ENCODE measurements around the gene CPEB4.

Gene CPEB4

DNA sequence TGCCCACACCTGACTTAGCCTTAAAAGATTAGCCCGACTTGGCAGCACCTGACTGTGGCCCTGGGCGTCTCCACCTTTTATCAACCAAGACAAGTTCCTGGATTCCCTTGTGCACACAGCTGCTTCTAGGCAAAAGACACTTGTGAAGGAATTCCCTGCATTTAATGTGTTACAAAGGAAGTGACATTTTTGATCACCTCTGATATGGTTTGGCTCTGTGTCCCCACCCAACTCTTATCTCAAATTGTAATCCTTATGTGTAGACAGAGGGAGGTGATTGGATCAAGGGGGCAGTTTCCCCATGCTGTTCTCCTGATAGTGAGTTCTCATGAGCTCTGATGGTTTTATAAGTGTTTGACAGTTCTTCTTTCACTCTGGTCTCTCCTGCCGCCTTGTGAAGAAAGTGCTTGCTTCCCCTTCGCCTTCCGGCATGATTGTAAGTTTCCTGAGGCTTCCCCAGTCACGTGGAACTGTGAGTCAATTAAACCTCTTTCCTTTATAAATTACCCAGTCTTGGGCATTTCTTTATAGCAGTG is 2.6 kb upstream of the CPEB4 start:
- no peak for DNase-seq

DNA sequence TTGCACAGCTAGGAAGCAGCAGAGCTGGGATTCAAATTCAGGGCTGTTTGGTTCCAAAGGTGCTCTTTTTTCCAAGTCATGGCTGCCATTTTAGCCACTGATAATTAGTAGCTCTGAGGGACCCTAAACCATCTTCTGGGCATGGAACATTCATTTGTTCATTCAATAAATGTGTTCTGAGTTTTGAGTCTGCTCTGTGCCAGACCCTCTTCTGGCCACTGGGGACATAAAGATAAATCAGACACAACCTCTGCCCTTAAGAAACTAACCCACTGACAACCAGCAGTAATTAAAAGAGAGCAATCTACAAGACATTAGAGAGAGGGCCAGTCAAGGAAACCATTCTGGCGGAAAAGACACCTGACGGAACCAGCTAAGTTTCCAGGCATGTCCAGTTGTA is 2.0 kb upstream of the CPEB4 start:
- no peak for DNase-seq

DNA sequence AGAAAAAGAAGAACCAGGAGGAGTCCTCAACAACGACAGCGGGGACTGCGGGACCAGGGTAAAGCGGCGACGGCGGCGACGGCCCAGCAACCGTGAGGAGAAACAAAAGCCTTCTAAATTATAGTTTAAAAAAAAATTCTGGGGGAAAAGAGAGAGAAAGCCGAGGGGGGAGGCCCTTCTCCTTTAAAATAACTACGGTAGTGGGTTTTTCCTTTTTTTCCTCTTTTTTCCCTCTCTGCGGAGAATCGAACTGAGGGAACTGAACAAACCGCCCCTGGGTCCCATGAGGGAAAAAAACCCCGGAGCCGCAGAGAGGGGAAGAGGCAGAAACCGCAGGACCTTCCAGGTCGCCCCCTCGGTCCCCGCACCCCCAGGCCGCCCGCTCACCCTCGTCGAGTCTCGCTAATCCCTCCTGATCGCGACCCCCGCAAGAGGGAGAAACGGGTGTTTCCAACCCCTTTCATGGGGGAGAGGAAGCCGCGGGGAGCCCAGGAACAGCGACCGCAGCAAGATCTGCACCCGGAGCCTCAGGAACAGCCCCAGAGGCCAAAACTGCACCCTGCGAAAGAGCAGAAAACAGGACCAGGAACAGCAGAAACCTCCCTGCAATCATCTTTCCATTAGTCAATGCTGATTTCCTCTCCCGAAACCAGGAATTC is 453 bp downstream of the CPEB4 start:
- peak in 1 of 2 experiments; percentile 15 for DNase-seq

DNA sequence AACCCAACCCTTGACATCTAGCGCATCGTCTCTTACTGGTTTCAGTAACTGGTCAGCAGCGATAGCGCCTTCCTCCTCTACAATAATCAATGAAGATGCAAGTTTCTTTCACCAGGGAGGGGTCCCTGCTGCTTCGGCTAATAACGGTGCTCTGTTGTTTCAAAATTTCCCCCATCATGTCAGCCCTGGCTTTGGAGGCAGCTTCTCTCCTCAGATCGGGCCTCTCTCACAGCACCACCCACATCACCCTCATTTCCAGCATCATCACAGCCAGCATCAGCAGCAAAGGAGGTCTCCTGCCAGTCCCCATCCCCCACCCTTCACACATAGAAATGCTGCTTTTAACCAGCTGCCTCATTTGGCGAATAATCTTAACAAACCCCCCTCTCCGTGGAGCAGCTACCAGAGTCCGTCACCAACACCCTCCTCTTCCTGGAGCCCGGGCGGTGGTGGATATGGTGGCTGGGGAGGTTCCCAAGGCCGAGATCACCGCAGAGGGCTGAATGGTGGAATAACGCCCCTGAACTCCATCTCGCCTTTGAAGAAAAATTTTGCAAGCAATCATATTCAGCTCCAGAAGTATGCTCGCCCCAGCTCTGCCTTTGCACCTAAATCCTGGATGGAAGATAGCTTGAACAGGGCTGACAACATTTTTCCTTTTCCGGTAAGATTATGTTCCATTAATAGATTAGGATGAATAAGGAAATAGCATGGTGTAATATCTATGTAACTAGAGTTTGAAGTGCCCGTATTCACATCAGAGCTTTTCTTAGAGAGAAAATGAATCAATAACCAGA is 2.2 kb downstream of the CPEB4 start:
- no peak for DNase-seq

DNA sequence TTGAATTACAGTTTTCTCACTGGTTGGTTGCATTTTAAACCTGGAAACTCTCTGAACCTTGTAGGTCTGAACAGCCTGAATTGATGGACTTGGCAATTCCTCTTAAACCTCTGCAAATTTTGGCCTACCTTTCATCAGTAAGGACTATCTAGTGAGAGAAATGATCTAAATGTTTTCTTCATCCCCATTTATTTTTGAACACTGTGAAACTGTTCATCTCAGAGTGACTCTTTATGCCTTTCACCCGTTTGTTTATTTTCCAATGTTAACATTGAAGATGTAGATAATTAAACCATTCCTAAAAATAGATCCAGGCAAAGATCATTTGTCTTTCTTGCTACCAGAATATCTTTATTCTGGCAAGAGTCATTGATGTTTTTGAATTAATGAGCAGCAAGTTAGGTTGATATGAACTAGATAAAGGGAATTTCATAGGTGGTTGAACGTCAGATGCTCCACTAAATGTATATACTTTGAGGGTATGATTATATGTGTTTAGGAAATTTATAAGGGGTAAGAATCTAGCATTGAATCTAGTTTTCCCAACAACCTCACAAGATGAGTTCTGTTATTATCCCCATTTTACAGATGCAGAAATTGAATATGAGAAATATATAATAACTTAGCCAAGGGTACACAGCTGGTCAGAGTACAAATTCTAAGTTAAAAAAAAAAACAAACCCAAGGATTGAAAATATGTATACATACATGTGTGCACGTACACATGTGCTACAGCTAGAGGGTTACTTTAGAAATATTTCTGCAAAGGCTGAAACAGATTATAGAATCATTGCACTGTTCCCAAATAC is 3.4 kb downstream of the CPEB4 start:
- no peak for DNase-seq

DNA sequence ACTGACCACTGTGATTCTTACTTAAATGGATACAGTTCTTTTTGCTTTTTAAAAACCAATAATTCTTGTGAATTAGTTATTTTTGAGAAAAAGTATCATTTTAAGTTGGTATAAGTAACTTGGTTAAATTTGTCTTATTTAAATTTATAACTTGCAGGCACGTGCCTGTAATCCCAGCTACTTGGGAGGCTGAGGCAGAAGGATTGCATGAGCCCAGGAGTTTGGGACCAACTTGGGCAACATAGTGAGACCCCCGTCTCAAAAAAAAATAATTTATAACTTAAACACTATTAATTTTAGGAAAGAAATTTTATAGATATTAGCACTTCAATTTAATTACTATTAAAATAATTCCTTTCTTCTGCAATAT is 5.0 kb downstream of the CPEB4 start:
- DNase-seq: no peak

DNA sequence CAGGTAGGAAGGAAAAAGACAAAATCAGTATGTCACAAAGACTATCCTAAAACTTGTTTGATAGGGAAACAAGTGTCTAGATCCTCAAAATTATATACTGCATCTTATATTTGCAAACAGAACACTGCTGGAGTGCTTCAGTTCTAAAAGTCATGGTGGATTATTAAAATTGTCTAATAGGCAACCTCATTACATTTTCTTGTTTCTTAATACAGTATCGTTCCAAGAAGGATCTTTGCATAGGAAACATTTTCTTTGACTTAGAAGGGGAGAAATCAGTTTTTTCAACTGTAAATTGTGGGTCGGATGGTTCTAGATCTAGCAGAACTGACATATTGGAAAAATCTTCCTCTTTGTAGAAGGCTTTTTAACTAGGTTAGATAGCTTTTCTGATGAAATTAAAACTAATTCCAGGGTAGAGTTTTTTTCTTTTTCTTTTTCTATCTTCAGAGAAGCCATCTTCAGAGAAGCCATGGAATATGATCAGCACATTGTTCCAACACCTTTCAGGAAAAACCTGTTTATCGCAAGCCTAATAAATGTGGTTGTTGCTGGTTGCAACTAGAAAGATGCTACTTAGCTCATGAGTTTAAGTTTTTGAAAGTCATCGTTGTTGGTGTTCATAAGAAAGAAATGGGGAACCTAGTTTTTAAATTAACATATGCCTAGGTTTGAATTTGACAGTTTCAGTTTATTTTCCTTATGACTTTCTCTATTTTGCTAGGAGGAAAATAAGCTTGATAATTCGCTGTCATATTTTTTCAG is 7.4 kb downstream of the CPEB4 start:
- no peak for DNase-seq

DNA sequence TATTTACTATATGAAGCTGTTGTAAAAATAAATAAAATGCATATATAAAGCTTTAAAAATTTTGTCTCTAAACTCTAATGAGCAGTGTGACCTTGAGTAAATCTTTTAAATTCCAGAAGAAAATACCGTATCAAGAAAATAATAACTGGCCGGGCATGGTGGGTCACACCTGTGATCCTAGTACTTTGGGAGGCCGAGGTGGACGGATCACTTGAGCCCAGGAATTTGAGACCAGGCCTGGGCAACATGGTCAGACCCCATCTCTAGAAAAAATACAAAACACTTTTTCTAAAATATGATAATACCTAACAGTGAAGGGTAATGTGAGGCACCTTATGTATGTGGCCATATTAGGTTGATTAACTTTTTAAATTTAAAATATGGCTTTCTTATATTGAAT is 8.5 kb downstream of the CPEB4 start:
- no peak for DNase-seq

DNA sequence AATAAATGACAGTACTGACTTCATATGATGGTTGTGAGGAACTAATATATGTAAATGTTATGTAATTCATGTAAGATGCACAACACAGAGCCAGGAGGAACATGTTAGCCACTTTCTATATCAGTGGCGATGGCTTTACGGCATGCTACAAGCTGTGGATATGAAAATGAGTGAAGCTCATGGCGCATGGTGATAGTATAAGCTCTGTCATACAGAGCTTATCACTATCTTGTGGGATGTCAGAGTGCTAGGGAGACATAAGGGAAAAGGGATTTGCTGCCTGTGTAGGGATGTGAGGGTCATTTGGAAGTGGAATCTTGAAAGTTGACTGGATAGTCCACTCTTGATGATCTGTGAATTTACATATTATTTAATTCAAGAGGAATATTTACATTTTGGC is 13.6 kb downstream of the CPEB4 start:
- DNase-seq: no peak

DNA sequence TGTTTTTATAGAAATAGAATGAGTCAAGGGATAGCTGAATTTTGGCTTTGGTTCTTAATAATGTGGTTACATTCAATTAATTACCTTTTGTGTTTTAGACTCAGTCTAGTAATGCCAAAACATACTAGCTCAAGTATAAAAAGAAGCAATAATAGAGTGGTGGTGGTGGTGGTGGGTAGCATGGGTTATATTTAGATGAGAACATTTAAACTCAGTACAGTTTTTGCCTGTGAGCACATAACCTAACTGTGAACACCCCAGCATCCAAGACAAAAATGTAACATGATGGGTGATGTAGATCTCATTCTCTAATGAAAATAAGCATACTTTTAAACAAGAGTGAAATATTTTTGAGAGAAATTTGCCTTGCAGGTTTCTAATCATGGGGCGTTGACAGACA is 14.2 kb downstream of the CPEB4 start:
- no peak for DNase-seq

DNA sequence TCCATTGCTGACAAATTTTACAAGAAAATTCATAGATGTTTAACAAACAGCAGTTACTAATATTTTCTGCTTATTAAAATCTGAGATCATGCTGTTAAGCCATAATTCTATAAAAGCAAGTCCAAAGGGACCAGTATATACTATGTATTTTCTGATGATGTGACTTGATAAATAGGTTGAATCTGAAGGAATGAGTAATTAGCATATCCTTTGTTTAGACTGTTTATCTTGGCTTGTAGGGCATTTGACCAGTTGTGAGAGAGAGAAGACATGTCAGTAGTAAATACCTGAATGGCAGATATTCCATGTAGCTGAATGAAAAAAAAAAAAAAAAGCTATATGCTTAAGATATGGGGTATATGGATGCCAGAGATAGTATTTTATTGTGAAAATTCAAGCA is 14.6 kb downstream of the CPEB4 start:
- DNase-seq: no peak

DNA sequence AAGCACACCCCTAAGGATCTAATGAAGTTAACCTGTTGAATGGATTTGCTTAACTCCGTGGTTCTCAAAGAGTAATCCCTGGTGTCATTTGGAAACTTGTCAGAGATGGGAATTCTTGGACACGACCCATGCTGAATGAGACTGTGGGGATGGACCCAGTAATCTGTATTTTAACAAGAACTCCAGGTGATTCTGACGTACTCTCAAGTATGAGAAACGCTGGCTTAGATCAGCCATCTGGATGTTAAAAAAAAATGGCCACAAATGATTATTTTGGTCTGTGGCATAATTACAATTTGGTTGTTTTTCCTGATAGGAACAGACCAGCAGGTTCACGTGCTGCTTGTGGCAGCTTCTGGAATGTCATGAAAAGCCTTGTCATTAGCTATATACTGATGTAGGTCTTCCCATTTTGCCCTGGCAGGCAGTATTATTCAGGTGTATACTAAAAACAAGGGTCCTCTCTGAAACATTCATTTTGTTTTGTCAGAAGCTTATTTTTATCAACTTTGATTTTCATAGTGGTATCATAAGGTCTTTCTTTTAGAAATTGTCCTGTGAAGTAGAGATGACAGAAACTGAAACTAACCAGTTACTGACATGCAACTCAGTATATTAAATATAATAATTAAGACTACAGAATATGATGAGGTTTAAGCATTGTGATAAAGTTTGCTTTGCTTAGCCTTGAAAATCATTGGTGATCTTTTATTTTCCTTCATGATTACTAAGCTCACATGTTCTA is 15.4 kb downstream of the CPEB4 start:
- DNase-seq: no peak

DNA sequence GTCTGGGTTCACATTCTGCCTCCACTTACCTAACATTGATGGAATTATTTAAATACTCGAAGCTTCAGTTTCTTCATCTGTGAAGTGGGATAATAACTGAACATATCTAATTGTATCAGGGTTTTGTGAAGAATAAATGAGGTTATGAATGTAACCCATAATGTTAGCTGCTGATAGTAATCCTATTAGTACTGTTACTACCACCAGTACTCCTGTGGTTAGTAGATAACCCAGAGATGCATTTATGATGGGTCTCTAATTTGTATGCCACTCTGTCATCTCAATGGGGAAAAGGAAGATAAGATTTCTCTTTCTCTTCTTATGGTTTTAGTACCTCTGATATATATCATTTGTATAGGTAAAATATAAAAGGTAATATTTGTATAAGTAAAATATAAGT is 16.0 kb downstream of the CPEB4 start:
- no peak for DNase-seq

DNA sequence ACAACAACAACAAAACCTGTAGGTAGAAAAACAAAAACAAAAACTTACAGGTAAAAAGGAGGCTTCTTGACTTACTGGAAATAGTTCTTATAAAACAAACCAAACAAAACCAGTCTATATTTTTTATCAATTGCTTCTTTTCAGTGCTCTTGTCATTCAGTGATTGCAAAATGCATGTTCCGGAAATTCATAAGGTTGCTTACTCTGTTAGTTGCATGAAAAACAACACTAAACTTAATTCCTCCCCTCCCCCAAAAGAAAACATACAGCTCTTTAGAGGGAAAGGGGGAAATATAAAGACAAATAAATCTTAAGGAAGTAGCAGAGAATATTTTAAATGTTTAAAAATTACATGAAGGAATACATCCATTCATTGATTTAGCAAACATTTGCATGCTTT is 19.1 kb downstream of the CPEB4 start:
- DNase-seq: no peak

DNA sequence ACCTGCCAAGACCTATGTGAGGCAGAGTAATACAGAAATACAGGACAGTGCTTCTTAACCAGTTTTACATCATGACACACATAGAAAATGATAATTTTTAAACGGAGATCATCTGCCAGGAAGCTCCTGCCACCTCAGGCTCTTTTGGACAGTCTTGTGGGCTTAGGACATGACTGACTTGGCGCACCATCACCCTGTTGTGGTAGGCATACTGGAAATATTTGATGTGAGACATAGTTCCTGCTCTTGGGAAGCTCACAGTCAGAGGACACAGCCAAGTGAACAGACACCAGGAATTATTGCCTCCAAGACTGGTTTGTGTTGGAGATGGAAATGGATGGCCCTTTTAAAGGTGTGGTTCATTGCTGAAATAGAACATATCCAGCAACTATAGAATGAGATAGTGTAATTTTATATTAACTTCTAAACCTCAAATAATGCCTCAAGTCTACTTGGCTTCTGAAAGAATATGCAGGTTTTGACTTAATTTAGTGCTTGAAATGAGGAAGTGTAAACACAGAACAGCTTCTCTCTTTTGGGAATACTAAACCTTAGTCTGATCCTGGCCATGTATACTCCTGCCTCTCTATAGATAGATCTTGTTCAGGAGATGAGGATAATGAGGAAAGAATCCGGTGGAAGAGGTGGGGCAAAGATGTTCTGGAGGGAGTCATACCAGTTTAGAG is 19.7 kb downstream of the CPEB4 start:
- DNase-seq: no peak

DNA sequence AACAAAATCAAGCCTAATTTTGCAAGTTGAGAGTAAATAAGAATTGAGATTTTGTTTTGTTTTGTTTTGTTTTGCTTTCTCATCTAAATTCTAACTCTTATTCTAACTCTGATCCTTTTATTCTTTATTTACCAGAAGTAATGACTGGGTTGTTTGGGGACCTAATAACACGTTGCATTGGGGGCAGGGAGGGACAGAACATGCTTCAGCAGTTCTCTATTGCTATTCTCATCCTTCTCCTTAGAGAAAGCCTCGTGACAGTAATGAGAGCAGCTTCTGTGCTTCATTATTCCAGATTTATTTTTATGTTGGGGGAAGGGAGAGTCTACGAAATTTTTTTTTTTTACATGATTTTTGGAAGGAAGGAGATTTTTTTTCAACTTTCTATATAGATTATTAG is 21.1 kb downstream of the CPEB4 start:
- DNase-seq: no peak

DNA sequence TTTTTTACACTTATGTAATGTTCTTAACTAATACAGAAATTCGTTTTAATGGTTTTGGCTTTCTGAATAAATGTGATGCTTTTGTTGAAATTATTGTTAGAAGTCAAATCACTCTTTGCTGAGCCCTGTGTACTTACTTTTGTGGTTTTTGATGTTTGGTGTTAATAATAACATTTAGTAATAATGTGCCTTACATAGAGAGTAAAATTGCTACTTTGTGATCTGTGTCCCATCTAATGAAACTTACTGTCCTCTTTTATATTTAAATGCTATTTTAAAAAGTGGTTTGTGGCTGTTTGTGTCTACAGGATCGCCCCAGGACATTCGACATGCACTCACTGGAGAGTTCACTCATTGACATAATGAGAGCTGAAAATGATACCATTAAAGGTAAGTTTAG is 22.1 kb downstream of the CPEB4 start:
- DNase-seq: no peak

DNA sequence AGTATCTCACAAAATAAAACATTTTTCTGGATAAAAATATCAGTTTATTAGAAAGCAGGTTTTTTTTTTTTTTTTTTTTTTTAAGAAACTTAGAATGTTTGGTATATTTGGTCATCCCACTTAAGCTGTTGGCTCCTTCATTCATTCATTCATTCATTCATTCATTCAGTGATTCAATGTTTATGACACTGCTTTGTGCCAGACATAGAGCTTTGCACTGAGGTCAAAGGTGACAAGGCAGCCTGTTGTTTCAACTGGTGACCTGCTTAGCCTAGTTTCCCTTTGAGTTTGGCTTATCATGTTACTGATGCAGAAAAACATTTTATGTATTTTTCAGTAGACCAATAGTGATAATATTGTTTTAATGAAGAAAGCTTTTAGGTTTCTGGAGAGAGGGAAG is 23.5 kb downstream of the CPEB4 start:
- DNase-seq: no peak

DNA sequence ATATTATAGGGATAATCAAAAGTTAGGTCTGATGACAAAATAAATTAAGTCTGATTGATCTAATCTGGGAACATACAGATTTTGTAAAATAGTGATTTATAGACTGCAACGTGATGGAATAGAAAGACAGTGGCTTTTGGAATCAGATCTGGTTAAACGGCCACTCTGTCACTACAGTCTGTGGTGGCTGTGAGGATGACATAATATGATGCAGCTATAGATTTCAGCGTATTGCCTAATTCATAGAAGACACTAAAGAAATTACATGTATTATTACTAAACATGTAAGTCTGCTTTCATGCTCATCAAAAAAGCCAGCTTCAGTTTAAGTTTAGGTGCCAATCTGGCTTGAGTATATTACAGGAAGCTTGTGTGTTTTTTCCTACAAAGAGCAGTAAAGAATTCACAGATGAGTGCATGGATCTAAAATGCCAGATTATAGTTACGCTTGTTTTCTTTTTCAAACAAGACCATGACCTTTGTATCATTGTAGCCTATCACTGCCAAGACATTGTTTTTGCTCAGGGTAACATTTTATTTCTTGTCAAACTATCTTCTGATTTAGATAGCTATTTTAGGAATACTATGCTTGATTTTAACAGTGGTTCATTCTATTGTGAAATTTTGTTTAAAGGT is 25.7 kb downstream of the CPEB4 start:
- no peak for DNase-seq

DNA sequence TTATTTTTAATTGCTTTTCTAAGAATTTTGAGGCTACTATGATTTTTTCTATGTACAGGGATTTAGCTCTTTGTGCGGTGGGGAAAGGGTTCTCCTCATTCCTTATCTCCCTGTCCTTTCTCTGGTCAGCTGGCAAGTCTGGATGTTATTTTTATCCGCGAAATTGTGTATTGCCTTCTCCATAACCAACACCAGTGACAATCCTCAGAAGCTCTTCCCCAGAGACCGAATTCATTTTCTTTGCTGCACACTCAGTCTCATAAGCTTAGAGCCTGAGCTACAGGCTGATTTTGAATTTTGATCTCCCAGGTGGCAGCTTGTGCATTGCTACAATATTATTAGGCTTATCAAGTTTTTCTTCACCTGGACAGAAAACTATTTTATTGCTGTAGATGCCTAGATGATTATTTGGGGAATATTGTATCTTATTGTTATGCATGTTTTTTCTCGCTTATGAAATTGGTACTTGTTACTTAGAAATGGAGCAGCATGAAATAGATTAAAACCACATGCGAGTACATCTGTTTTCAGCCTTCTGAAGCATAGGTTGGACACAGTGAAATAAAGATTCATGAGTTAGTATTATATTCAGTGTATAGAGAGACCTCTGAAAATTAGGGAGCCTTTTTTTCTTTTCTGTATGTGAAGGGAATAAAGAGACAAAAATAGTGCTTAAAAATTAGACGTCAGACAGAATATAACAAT is 27.3 kb downstream of the CPEB4 start:
- no peak for DNase-seq
